Mesendoderm (in vitro differentiated cells): ENCODE results near the gene SCN8A.

ENCODE experiments used
- DNase-seq: peaks from one replicate; pipeline ENCODE4 v3.0.0; 2013
- H2AK5ac ChIP-seq: 2 replicates; pipeline ENCODE4 v1.6.1; 2013; ENCODE audit warnings: low read length, inconsistent platforms
- H2BK120ac ChIP-seq: 2 replicates; pipeline ENCODE4 v1.6.1; 2013; ENCODE audit warnings: low read depth, mild to moderate bottlenecking, low read length, moderate library complexity, mixed read lengths
- H2BK15ac ChIP-seq: replicated peaks from 2 replicates; pipeline ENCODE4 v1.6.1; 2013; ENCODE audit warnings: low read depth, mild to moderate bottlenecking, moderate library complexity
- H2BK5ac ChIP-seq: 2 replicates; pipeline ENCODE4 v1.6.1; 2013; ENCODE audit warnings: low read length, inconsistent platforms
- H3K18ac ChIP-seq: 2 replicates; pipeline ENCODE4 v1.6.1; 2013; ENCODE audit warnings: mild to moderate bottlenecking, low read length, mixed read lengths
- H3K23ac ChIP-seq: one replicate; pipeline ENCODE4 v1.6.1; 2013; ENCODE audit warnings: low read length
- H3K27ac ChIP-seq: 2 replicates; pipeline ENCODE4 v1.5.1; 2013; ENCODE audit warnings: low read depth, mild to moderate bottlenecking, inconsistent platforms, low read length, moderate library complexity
- H3K27me3 ChIP-seq: 2 replicates; pipeline ENCODE4 v1.6.1; 2013; ENCODE audit warnings: low read length, control low read depth, mild to moderate bottlenecking, inconsistent platforms; ENCODE audit not compliant: insufficient read depth, poor library complexity
- H3K36me3 ChIP-seq: 2 replicates; pipeline ENCODE4 v1.6.1; 2013; ENCODE audit warnings: low read length, inconsistent platforms; ENCODE audit not compliant: control insufficient read depth, insufficient read depth
- H3K4ac ChIP-seq: one replicate; pipeline ENCODE4 v1.6.1; 2013; ENCODE audit warnings: low read depth, mild to moderate bottlenecking, low read length, moderate library complexity
- H3K4me1 ChIP-seq: 2 replicates; pipeline ENCODE4 v1.6.1; 2013; ENCODE audit warnings: low read depth, low read length, inconsistent platforms; ENCODE audit not compliant: control insufficient read depth
- H3K4me2 ChIP-seq: 2 replicates; pipeline ENCODE4 v1.6.1; 2013; ENCODE audit warnings: low read length
- H3K4me3 ChIP-seq: 2 replicates; pipeline ENCODE4 v1.5.1; 2013; ENCODE audit warnings: mild to moderate bottlenecking, low read length
- H3K56ac ChIP-seq: one replicate; pipeline ENCODE4 v1.6.1; 2013; ENCODE audit warnings: low read length
- H3K79me1 ChIP-seq: 2 replicates; pipeline ENCODE4 v1.6.1; 2013; ENCODE audit warnings: low read length, inconsistent platforms
- H3K79me2 ChIP-seq: 2 replicates; pipeline ENCODE4 v1.6.1; 2013; ENCODE audit warnings: mild to moderate bottlenecking, low read length; ENCODE audit not compliant: control insufficient read depth, insufficient read depth
- H3K9ac ChIP-seq: 2 replicates; pipeline ENCODE4 v1.6.1; 2013; ENCODE audit warnings: low read length, inconsistent platforms
- H4K5ac ChIP-seq: one replicate; pipeline ENCODE4 v1.6.1; 2013; ENCODE audit warnings: low read length
- H4K8ac ChIP-seq: one replicate; pipeline ENCODE4 v1.6.1; 2013; ENCODE audit warnings: low read depth, mild to moderate bottlenecking, control low read depth, low read length, moderate library complexity
- WGBS: extraction: QIAGEN DNeasy Blood & Tissue Kit; methylation state at CpG from one replicate; pipeline ENCODE4 v1.1.7; 2013; ENCODE audit warnings: low lambda C conversion rate, missing lambda C conversion rate; ENCODE audit not compliant: insufficient coverage; ENCODE audit errors: extremely low coverage; 5-methylcytosine and 5-hydroxymethylcytosine counted together

SCN8A gene

GRCh38 chr12:51662728-51663154, 71.7 kb downstream of the SCN8A start:
- H3K4me2 ChIP-seq = no peak overlapping the region

GRCh38 chr12:51663390-51663789, 72.4 kb downstream of the SCN8A start:
- no peak overlapping the region for H2BK15ac ChIP-seq
- no peak for DNase-seq

More at GRCh38 chr12:51662728-51663154, 71.7 kb downstream of the SCN8A start:
- no peak overlapping the region for H3K18ac ChIP-seq
- H2AK5ac ChIP-seq = no peak overlapping the region
- H4K8ac ChIP-seq = no peak overlapping the region
- no peaks in the 10 kb centered on the region for H3K36me3 ChIP-seq
- H3K23ac ChIP-seq = peak overlapping the region; percentile 57
- no peak overlapping the region for H2BK5ac ChIP-seq
- no peak overlapping the region for H3K9ac ChIP-seq
- H3K27ac ChIP-seq = no peak overlapping the region
- H3K4ac ChIP-seq = no peak overlapping the region
- H3K79me2 ChIP-seq = no peaks in the 10 kb centered on the region
- no peak overlapping the region for H3K4me3 ChIP-seq
- H2BK120ac ChIP-seq = no peak overlapping the region
- H2BK15ac ChIP-seq = no peak overlapping the region
- no peaks in the 10 kb centered on the region for H3K4me1 ChIP-seq
- H4K5ac ChIP-seq = no peak overlapping the region
- DNase-seq = no peak
- no peak overlapping the region for H3K56ac ChIP-seq
- WGBS = no CpG with 5 or more reads among the region's 11 CpGs
- no peaks in the 10 kb centered on the region for H3K79me1 ChIP-seq
- H3K27me3 ChIP-seq = no peaks in the 10 kb centered on the region

GRCh38 chr12:51666696-51667095, 75.7 kb downstream of the SCN8A start:
- H3K4me1 ChIP-seq = no peaks in the 10 kb centered on the region
- no peak overlapping the region for H3K4me2 ChIP-seq
- no peaks in the 10 kb centered on the region for H3K36me3 ChIP-seq
- H3K23ac ChIP-seq = no peak overlapping the region
- H4K8ac ChIP-seq = no peak overlapping the region
- no peak overlapping the region for H2AK5ac ChIP-seq
- H3K27me3 ChIP-seq = no peaks in the 10 kb centered on the region
- no peak overlapping the region for H3K27ac ChIP-seq
- no peaks in the 10 kb centered on the region for H3K79me2 ChIP-seq
- no peak overlapping the region for H2BK120ac ChIP-seq
- H4K5ac ChIP-seq = no peak overlapping the region
- no peak overlapping the region for H3K18ac ChIP-seq
- H2BK5ac ChIP-seq = no peak overlapping the region
- no peak overlapping the region for H3K4me3 ChIP-seq
- H3K4ac ChIP-seq = no peak overlapping the region
- no peak overlapping the region for H2BK15ac ChIP-seq
- H3K9ac ChIP-seq = no peak overlapping the region
- no CpG with 5 or more reads among the region's 5 CpGs for WGBS
- DNase-seq = no peak
- no peaks in the 10 kb centered on the region for H3K79me1 ChIP-seq
- no peak overlapping the region for H3K56ac ChIP-seq

More at GRCh38 chr12:51663390-51663789, 72.4 kb downstream of the SCN8A start:
- Histone ChIP-seq H3K4me3 (no peak overlapping the region), H3K79me2 (no peaks in the 10 kb centered on the region), H4K8ac (no peak overlapping the region), H3K4me2 (no peak overlapping the region), H3K9ac (no peak overlapping the region), H3K36me3 (no peaks in the 10 kb centered on the region), H3K4me1 (no peaks in the 10 kb centered on the region), H3K18ac (no peak overlapping the region), H3K23ac (no peak overlapping the region), H3K56ac (no peak overlapping the region), H2AK5ac (no peak overlapping the region), H2BK120ac (no peak overlapping the region), H3K27ac (no peak overlapping the region), H3K79me1 (no peaks in the 10 kb centered on the region), H2BK5ac (no peak overlapping the region), H3K4ac (no peak overlapping the region), H4K5ac (no peak overlapping the region), H3K27me3 (no peaks in the 10 kb centered on the region)

- Histone ChIP-seq H3K9ac (no peak overlapping the region), H3K18ac (no peak overlapping the region), H3K27ac (no peak overlapping the region), H2BK5ac (no peak overlapping the region), H2BK15ac (no peak overlapping the region), H3K27me3 (no peaks in the 10 kb centered on the region), H3K4me3 (no peak overlapping the region), H4K5ac (no peak overlapping the region), H3K56ac (no peak overlapping the region), H2BK120ac (no peak overlapping the region), H3K4ac (no peak overlapping the region), H4K8ac (no peak overlapping the region), H3K23ac (no peak overlapping the region), H3K4me1 (no peaks in the 10 kb centered on the region), H3K36me3 (no peaks in the 10 kb centered on the region), H2AK5ac (no peak overlapping the region), H3K79me2 (no peaks in the 10 kb centered on the region), H3K4me2 (no peak overlapping the region), H3K79me1 (no peaks in the 10 kb centered on the region)
- no peak for DNase-seq
- no CpG with 5 or more reads among the region's 2 CpGs for WGBS
These were observed 76.2 kb downstream of the SCN8A start for GRCh38 chr12:51667269-51667668.

DNA sequence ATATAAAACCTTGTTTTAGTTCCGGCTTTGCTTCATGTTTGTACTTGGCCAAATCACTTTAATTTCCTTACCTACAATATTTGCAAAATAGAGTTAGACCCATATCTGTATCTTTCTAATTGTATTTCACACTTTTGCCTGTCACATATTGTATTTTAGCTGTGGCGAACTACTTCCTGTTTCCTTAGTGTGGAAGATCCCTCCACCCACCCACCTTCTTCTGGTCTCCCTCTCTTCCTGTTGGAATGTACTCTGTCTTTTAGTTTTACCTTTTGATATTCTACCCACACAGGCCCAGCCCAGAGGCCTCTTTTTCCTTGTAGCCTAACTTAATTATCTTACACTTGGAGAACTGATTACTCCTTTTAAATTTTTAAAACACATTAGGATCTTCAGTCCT, 78.2 kb downstream of the SCN8A start:
- Histone ChIP-seq H3K27ac (no peak overlapping the region), H3K9ac (no peak overlapping the region), H3K27me3 (no peaks in the 10 kb centered on the region), H3K56ac (no peak overlapping the region), H2BK120ac (no peak overlapping the region), H3K79me1 (no peaks in the 10 kb centered on the region), H2BK5ac (no peak overlapping the region), H3K4ac (no peak overlapping the region), H2BK15ac (no peak overlapping the region), H3K18ac (no peak overlapping the region), H2AK5ac (no peak overlapping the region), H3K4me1 (no peaks in the 10 kb centered on the region), H3K36me3 (no peaks in the 10 kb centered on the region), H4K8ac (no peak overlapping the region), H3K4me2 (no peak overlapping the region), H3K23ac (no peak overlapping the region), H3K4me3 (no peak overlapping the region), H4K5ac (no peak overlapping the region), H3K79me2 (no peaks in the 10 kb centered on the region)
- no peak for DNase-seq
- WGBS = no CpG with 5 or more reads among the region's 2 CpGs

DNA sequence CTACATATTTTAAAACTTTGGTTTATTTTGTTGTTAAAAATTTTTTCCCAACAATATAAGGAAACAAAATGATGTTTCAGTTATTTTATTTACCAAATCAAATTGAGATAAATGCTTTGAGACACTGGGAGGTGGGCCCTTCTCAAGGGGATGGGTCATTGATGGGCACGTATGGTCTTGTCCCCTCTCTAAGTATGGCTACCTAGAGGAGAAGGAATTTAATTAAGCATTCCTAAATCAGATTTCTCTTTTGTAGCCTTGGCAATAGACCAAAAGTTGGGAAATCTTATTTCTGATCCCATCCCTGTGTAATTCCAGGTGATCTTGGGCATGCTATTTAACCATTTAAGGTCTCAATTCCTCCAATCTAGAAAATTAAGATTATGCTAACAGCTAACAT, 79.0 kb downstream of the SCN8A start:
- H4K5ac ChIP-seq = no peak overlapping the region
- H3K4me3 ChIP-seq = no peak overlapping the region
- H3K27ac ChIP-seq = no peak overlapping the region
- no peak for DNase-seq
- H4K8ac ChIP-seq = no peak overlapping the region
- H2BK5ac ChIP-seq = no peak overlapping the region
- H3K23ac ChIP-seq = no peak overlapping the region
- no peak overlapping the region for H3K56ac ChIP-seq
- H3K4ac ChIP-seq = no peak overlapping the region
- H3K79me2 ChIP-seq = no peaks in the 10 kb centered on the region
- no peak overlapping the region for H2BK15ac ChIP-seq
- H3K27me3 ChIP-seq = no peaks in the 10 kb centered on the region
- no peak overlapping the region for H2BK120ac ChIP-seq
- H3K18ac ChIP-seq = no peak overlapping the region
- no peaks in the 10 kb centered on the region for H3K4me1 ChIP-seq
- H3K4me2 ChIP-seq = no peak overlapping the region
- H3K36me3 ChIP-seq = no peaks in the 10 kb centered on the region
- no peak overlapping the region for H3K9ac ChIP-seq
- no peaks in the 10 kb centered on the region for H3K79me1 ChIP-seq
- WGBS = no CpG with 5 or more reads among the region's 1 CpG
- H2AK5ac ChIP-seq = no peak overlapping the region
